Natural killer cell (primary cell): Measurements from ENCODE around the gene IL12A. TPM values are rescaled to one million over a fixed set of nuclear protein-coding genes. Genes with fewer than 3 reads are reported as not detected.

Experiments
- ATAC-seq, 3 donors: fragments of 150-1000 bp in 2 of 3; fragments of 200-7000 bp in 1 of 3; cut with Tn5 transposase; 1 replicate in 1 of 3; 2 replicates in 2 of 3; pipeline ENCODE4 v1.10.0; 2021; ENCODE audit warnings: mild to moderate bottlenecking in 2 of 3, moderate library complexity in 2 of 3
- DNase-seq, 2 donors: peaks; one replicate each; pipeline versions ENCODE4 v3.0.0 to v3.0.0-alpha.2; 2013 to 2021; ENCODE audit warnings: mixed read lengths in 1 of 2
- H3K27ac ChIP-seq: one replicate; pipeline ENCODE4 v1.5.1; 2013; ENCODE audit warnings: mild to moderate bottlenecking, low read length
- H3K27me3 ChIP-seq: one replicate; pipeline ENCODE4 v1.6.1; 2013; ENCODE audit warnings: low read length; ENCODE audit not compliant: control insufficient read depth, insufficient read depth
- H3K36me3 ChIP-seq: one replicate; pipeline ENCODE4 v1.6.1; 2013; ENCODE audit warnings: low read length; ENCODE audit not compliant: control insufficient read depth, insufficient read depth
- H3K4me1 ChIP-seq: one replicate; pipeline ENCODE4 v1.6.1; 2013; ENCODE audit warnings: low read length; ENCODE audit not compliant: control insufficient read depth, insufficient read depth
- H3K4me3 ChIP-seq: one replicate; pipeline ENCODE4 v1.5.1; 2013; ENCODE audit warnings: low read length
- H3K9me3 ChIP-seq: one replicate; pipeline ENCODE4 v1.6.1; 2013; ENCODE audit warnings: low read length; ENCODE audit not compliant: control insufficient read depth, insufficient read depth
- H3K27ac Mint-ChIP-seq, 2 donors: one replicate each; pipeline ENCODE4 v1.8.0; 2022; ENCODE audit warnings: mild to moderate bottlenecking in 2 of 2, mixed read lengths in 2 of 2, moderate library complexity in 1 of 2
- H3K27me3 Mint-ChIP-seq, 2 donors: one replicate each; pipeline ENCODE4 v1.8.0; 2022; ENCODE audit warnings: low read depth in 2 of 2, mixed read lengths in 2 of 2
- H3K36me3 Mint-ChIP-seq: one replicate; pipeline ENCODE4 v1.8.0; 2022; ENCODE audit warnings: mixed read lengths
- H3K4me1 Mint-ChIP-seq, 2 donors: one replicate each; pipeline ENCODE4 v1.8.0; 2022; ENCODE audit warnings: mixed read lengths in 2 of 2
- H3K4me3 Mint-ChIP-seq: one replicate; pipeline ENCODE4 v1.8.0; 2022; ENCODE audit warnings: mild to moderate bottlenecking, moderate library complexity, mixed read lengths
- H3K9me3 Mint-ChIP-seq, 2 donors: one replicate each; pipeline ENCODE4 v1.8.0; 2022; ENCODE audit warnings: mixed read lengths in 2 of 2
- WGBS: methylation state at CpG from one replicate; pipeline ENCODE4 v1.1.7; 2013; ENCODE audit warnings: missing lambda C conversion rate; ENCODE audit not compliant: insufficient coverage; 5-methylcytosine and 5-hydroxymethylcytosine counted together
- intact Hi-C: fragments of 100-400 bp; cut with micrococcal nuclease; formaldehyde crosslinking; loops from one replicate; pipeline ENCODE4 v1.14.2; 2022
- total RNA-seq, 4 donors: library from RNA; stranded (reverse); fragments of 120-200 nt in 1 of 4; gene quantifications; one replicate each; pipeline versions ENCODE4 v1.2.3 to v1.2.4, GENCODE V29; 2013 to 2022
- TF ChIP-seq, protein P1 (sequence below): fragments of 200-600 bp; IDR thresholded peaks from one replicate; pipeline ENCODE4 v1.8.0; 2022; ENCODE audit warnings: antibody characterized with exemption

The IL12A gene
- total RNA-seq, 3 donors from 2014 or later (not counting 1 experiment from before 2014, with no cell fraction given): 1.2 to 3.3 (median 2.4) TPM

DNA sequence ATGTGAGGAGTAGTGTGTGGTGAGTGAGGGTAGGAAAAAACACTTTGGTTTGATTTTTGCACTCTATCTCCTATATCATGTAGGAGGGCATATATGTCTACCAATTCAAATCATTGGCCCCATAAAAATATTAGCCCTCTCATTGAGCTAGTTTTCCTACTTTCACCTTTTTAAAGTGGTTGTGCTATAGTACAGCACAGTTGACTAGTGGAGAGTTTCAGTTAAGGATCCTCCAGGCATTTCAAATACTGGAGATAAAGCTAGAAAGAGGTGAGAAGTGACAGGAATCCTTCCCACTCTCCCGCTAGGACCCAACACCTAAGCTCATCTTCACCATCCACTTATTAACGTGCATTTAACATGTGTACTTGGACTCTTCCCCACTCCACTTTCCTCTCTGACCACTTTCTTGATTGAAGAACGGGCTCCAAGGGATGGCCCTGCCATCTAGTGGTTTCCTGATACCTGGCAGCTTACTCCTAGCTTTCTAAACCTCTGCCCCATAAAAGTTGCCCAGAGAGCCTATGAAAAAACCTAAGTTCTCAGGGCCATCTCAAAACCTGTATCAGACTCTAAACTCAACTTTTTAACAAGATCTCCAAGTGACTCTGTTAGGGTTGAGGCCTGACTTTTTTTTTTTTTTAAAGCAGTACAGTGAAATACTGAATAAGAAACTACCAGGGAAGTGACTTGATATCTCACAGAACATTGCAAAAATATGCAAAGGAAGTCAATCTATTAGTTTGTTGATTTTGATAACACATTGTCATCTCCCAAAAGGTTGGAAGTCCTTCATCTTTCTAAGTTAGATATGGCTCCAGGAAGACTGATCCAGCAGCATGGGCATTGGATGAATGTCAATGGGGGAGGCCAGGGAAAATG is 17.9 kb downstream of the IL12A start:
- DNase-seq: peak in 1 of 2 donors; percentile 41
- intact Hi-C loops: no loop called here
- Mint-ChIP-seq H3K36me3 (no peaks in the 10 kb centered on the region), H3K4me1 (no peaks in the 10 kb centered on the region), H3K4me3 (no peak overlapping the region), H3K27me3 (no peaks in the 10 kb centered on the region), H3K9me3 (no peaks in the 10 kb centered on the region), H3K27ac (no peak overlapping the region)
- TF ChIP-seq, protein P1, sequence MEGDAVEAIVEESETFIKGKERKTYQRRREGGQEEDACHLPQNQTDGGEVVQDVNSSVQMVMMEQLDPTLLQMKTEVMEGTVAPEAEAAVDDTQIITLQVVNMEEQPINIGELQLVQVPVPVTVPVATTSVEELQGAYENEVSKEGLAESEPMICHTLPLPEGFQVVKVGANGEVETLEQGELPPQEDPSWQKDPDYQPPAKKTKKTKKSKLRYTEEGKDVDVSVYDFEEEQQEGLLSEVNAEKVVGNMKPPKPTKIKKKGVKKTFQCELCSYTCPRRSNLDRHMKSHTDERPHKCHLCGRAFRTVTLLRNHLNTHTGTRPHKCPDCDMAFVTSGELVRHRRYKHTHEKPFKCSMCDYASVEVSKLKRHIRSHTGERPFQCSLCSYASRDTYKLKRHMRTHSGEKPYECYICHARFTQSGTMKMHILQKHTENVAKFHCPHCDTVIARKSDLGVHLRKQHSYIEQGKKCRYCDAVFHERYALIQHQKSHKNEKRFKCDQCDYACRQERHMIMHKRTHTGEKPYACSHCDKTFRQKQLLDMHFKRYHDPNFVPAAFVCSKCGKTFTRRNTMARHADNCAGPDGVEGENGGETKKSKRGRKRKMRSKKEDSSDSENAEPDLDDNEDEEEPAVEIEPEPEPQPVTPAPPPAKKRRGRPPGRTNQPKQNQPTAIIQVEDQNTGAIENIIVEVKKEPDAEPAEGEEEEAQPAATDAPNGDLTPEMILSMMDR: peak; percentile 20
- 27% methylated on average over 3 of the region's 3 CpGs for WGBS
- Histone ChIP-seq H3K36me3 (no peaks in the 10 kb centered on the region), H3K4me1 (no peaks in the 10 kb centered on the region), H3K9me3 (no peaks in the 10 kb centered on the region), H3K4me3 (no peak overlapping the region), H3K27ac (no peak overlapping the region), H3K27me3 (no peaks in the 10 kb centered on the region)
- peak in 1 of 3 donors; percentile 46 for ATAC-seq

DNA sequence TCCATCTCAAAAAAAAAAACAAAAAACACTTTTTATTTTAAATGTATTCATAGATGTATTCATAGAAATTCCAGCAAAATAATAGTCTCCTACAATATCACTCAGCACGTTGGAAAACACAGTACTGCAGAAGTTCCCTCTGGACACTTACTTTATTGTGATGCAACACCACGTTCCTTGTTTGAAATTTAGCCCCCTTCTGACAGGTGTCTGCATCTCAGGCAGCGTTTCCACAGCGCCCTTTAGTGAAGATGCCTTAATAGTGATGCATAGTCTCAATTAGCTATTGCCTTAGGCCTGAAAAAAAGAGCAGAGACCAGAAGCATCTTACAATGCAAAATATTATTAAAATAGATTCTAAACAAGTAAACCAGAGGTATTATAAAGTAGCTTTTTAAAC is 20.3 kb downstream of the IL12A start:
- DNase-seq (no peak), ATAC-seq (no peak)
- H3K27me3 Mint-ChIP-seq: no peaks in the 10 kb centered on the region
- TF ChIP-seq, protein P1: no peak
- Histone ChIP-seq H3K27me3 (no peaks in the 10 kb centered on the region), H3K9me3 (no peaks in the 10 kb centered on the region), H3K4me3 (no peak overlapping the region), H3K4me1 (peaks cover 4% of the 10 kb centered on the region), H3K36me3 (no peaks in the 10 kb centered on the region), H3K27ac (no peak overlapping the region)
- H3K4me1 Mint-ChIP-seq: peaks cover 0 to 6% of the 10 kb centered on the region in 2 donors
- 79% methylated on average over 4 of the region's 4 CpGs for WGBS
- no peaks in the 10 kb centered on the region for H3K9me3 Mint-ChIP-seq
- H3K4me3 Mint-ChIP-seq: no peak overlapping the region
- intact Hi-C loops: no loop called here
- no peaks in the 10 kb centered on the region for H3K36me3 Mint-ChIP-seq
- no peak overlapping the region for H3K27ac Mint-ChIP-seq

DNA sequence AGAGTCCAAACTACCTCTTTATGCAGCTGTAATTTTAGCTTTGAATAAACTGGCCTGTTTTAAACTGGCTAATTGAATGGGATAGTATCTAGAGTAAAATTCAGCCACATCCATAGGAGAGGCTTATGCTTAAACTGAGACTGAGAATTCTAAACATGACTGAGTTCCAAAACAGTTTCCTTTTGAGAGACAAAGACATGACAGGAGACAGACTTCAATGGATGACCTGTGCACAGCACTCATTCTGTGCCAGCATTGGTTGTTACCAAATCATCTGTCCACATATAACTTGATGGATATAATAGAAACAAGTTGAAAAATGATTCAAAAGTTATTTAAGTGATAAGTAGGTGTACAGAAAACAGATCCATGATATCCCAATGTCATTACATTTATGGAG is 20.9 kb downstream of the IL12A start:
- ATAC-seq (no peak), DNase-seq (no peak)
- Histone ChIP-seq H3K4me1 (peaks cover 4% of the 10 kb centered on the region), H3K9me3 (no peaks in the 10 kb centered on the region), H3K27me3 (no peaks in the 10 kb centered on the region), H3K36me3 (no peaks in the 10 kb centered on the region), H3K27ac (no peak overlapping the region), H3K4me3 (no peak overlapping the region)
- H3K9me3 Mint-ChIP-seq: no peaks in the 10 kb centered on the region
- H3K4me1 Mint-ChIP-seq: peaks cover 0 to 6% of the 10 kb centered on the region in 2 donors
- intact Hi-C loops: no loop called here
- H3K36me3 Mint-ChIP-seq: no peaks in the 10 kb centered on the region
- H3K4me3 Mint-ChIP-seq: no peak overlapping the region
- TF ChIP-seq, protein P1: no peak
- H3K27me3 Mint-ChIP-seq: no peaks in the 10 kb centered on the region
- H3K27ac Mint-ChIP-seq: no peak overlapping the region
